ENCODE data around the gene RCBTB1.

The RCBTB1 gene

GRCh38 chr13:49488563-49488962 is 96.8 kb downstream of the RCBTB1 start:
- TF ChIP-seq TAF1 (IDR thresholded peaks at IDR 0.05; ENCODE audit: borderline replicate concordance, insufficient read depth, low read length) (no peak), SIN3A (IDR thresholded peaks at IDR 0.05; ENCODE audit: borderline replicate concordance, insufficient read depth, low read length) (no peak), REST (IDR thresholded peaks at IDR 0.05; ENCODE audit: insufficient read depth in 1 of 2, low read depth in 2 of 2, low read length in 2 of 2) (no peak), POLR2AphosphoS5 (IDR thresholded peaks at IDR 0.05; ENCODE audit: low read depth, low read length) (no peak), FOXP2 (optimal IDR thresholded peaks at IDR 0.05; ENCODE audit: borderline replicate concordance, extremely low read depth, extremely low read length, insufficient read depth) (no peak)
